ENCODE measurements around the gene IGFBP1. TPM values are rescaled to one million over a fixed set of nuclear protein-coding genes. Genes with fewer than 3 reads are reported as not detected.

Gene IGFBP1
- total RNA-seq, 1 donor from 2014 or later, result 0.30 TPM

GRCh38 chr7:45873035-45873354 is 15.3 kb upstream of the IGFBP1 start, which contains the start of gene CCDC201:
TSS of gene CCDC201 (minus strand) at chr7:45873082. CDS start at chr7:45873007, 75 bp downstream.
- H3K27ac Mint-ChIP-seq (ENCODE audit: unreplicated experiment), result no peak within 1 kb of the TSS
- H3K36me3 Mint-ChIP-seq (ENCODE audit: low read depth), result no peaks in the 10 kb centered on the region
- H3K4me3 Mint-ChIP-seq (ENCODE audit: unreplicated experiment), result no peak within 1 kb of the TSS
- no peak for DNase-seq (ENCODE audit: low spot score)
- TF ChIP-seq, protein P1, sequence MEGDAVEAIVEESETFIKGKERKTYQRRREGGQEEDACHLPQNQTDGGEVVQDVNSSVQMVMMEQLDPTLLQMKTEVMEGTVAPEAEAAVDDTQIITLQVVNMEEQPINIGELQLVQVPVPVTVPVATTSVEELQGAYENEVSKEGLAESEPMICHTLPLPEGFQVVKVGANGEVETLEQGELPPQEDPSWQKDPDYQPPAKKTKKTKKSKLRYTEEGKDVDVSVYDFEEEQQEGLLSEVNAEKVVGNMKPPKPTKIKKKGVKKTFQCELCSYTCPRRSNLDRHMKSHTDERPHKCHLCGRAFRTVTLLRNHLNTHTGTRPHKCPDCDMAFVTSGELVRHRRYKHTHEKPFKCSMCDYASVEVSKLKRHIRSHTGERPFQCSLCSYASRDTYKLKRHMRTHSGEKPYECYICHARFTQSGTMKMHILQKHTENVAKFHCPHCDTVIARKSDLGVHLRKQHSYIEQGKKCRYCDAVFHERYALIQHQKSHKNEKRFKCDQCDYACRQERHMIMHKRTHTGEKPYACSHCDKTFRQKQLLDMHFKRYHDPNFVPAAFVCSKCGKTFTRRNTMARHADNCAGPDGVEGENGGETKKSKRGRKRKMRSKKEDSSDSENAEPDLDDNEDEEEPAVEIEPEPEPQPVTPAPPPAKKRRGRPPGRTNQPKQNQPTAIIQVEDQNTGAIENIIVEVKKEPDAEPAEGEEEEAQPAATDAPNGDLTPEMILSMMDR (IDR thresholded peaks at IDR 0.05), result no peak
- peaks cover 9% of the 10 kb centered on the region for H3K4me1 Mint-ChIP-seq (ENCODE audit: low read depth)
- no peaks in the 10 kb centered on the region for H3K27me3 Mint-ChIP-seq (ENCODE audit: low read depth)
- H3K9me3 Mint-ChIP-seq (ENCODE audit: low read depth), result peaks cover 11% of the 10 kb centered on the region

DNA sequence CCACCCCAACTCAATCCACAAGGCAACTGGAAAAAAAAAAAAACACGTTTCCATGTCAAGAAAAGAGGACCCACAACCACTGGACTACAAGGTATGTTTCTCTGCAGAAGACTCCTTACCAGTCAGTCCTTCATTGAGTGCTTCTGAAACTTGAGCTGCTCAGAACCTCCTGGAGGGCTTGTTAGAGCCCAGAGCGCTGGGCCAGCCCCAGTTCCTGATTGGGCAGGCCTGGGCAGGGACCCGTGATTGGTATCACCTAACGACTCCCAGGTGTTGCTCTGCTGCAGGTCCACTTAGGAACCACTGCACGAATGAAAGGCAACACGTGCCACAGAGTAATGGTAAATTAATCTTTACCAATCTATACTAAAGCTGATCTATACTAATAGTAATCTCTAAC is 14.9 kb upstream of the IGFBP1 start:
- Mint-ChIP-seq H3K36me3 (ENCODE audit: low read depth) (no peaks in the 10 kb centered on the region), H3K27me3 (ENCODE audit: low read depth) (no peaks in the 10 kb centered on the region), H3K9me3 (ENCODE audit: low read depth) (peaks cover 13% of the 10 kb centered on the region), H3K4me3 (ENCODE audit: unreplicated experiment) (no peak overlapping the region), H3K27ac (ENCODE audit: unreplicated experiment) (no peak overlapping the region), H3K4me1 (ENCODE audit: low read depth) (peaks cover 9% of the 10 kb centered on the region)
- DNase-seq (ENCODE audit: low spot score), result no peak
- TF ChIP-seq, protein P1 (IDR thresholded peaks at IDR 0.05), result no peak

- peaks cover 9% of the 10 kb centered on the region for H3K4me1 Mint-ChIP-seq (ENCODE audit: low read depth)
- TF ChIP-seq, protein P1 (IDR thresholded peaks at IDR 0.05), result no peak
- H3K27me3 Mint-ChIP-seq (ENCODE audit: low read depth), result no peaks in the 10 kb centered on the region
- H3K27ac Mint-ChIP-seq (ENCODE audit: unreplicated experiment), result peak overlapping the region; percentile 14
- no peak for DNase-seq (ENCODE audit: low spot score)
- peaks cover 24% of the 10 kb centered on the region for H3K9me3 Mint-ChIP-seq (ENCODE audit: low read depth)
- H3K36me3 Mint-ChIP-seq (ENCODE audit: low read depth), result peaks cover 3% of the 10 kb centered on the region
- H3K4me3 Mint-ChIP-seq (ENCODE audit: unreplicated experiment), result no peak overlapping the region
These were observed 13.7 kb upstream of the IGFBP1 start for GRCh38 chr7:45874408-45875131.

GRCh38 chr7:45876519-45876918 is 11.8 kb upstream of the IGFBP1 start:
- peaks cover 3% of the 10 kb centered on the region for H3K36me3 Mint-ChIP-seq (ENCODE audit: low read depth)
- no peaks in the 10 kb centered on the region for H3K27me3 Mint-ChIP-seq (ENCODE audit: low read depth)
- H3K27ac Mint-ChIP-seq (ENCODE audit: unreplicated experiment), result no peak overlapping the region
- DNase-seq (ENCODE audit: low spot score), result no peak
- H3K4me3 Mint-ChIP-seq (ENCODE audit: unreplicated experiment), result no peak overlapping the region
- TF ChIP-seq, protein P1 (IDR thresholded peaks at IDR 0.05), result no peak
- peaks cover 24% of the 10 kb centered on the region for H3K9me3 Mint-ChIP-seq (ENCODE audit: low read depth)
- H3K4me1 Mint-ChIP-seq (ENCODE audit: low read depth), result peaks cover 11% of the 10 kb centered on the region

GRCh38 chr7:45878457-45879144 is 9.7 kb upstream of the IGFBP1 start:
- no peak for DNase-seq (ENCODE audit: low spot score)
- TF ChIP-seq, protein P1 (IDR thresholded peaks at IDR 0.05), result no peak
- H3K36me3 Mint-ChIP-seq (ENCODE audit: low read depth), result peaks cover 3% of the 10 kb centered on the region
- peaks cover 16% of the 10 kb centered on the region for H3K4me1 Mint-ChIP-seq (ENCODE audit: low read depth)
- no peaks in the 10 kb centered on the region for H3K27me3 Mint-ChIP-seq (ENCODE audit: low read depth)
- H3K4me3 Mint-ChIP-seq (ENCODE audit: unreplicated experiment), result no peak overlapping the region
- H3K27ac Mint-ChIP-seq (ENCODE audit: unreplicated experiment), result no peak overlapping the region
- peaks cover 24% of the 10 kb centered on the region for H3K9me3 Mint-ChIP-seq (ENCODE audit: low read depth)

Data from chondrocyte (in vitro differentiated cells).